HG03064 (cell line): Measurements from ENCODE around the gene SFMBT1.

ENCODE experiments used
- ATAC-seq: cut with Tn5 transposase; IDR thresholded peaks from one replicate; pipeline ENCODE4 v1.9.1; 2021; ENCODE audit warnings: low read depth; ENCODE audit not compliant: unreplicated experiment

SFMBT1 gene

DNA sequence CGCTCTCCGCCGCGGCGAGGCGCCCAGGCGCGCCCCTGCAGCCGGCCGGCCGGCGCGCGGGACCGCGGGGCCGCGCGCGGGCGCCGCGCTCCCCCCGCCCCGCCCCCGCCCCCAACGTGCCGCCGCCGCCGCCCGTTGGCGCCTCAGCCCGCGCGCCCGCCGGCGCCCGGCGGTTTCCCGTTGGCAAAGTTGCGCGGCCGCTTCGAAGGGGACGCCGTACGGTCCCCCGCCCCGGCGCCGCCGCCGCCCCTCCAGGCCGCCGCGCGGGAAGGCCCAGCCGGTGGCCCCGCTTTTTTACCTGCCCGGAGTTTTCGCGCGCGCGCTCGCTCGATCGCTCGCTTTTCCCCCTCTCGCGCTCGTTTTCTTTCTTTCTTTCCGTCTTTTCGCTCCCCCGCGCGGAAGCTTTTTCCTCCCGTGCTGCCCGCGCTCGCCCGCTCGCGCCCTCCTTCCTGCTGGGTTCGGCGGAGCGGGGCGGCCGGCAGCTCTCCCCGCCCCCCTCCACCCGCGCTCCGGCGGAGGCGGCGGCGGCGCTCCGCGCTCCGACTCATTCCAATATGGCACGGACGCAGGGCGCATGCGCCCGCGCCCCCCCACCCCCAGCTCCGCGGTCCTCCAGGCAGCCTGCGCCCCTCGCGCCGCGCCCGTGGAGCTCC lies at the start of gene SFMBT1:
Gene SFMBT1, minus strand, starts transcription at position 556 of the 653 bp plus-strand sequence. CDS start 76,945 bp downstream, outside the sequence.
- ATAC-seq, result peak; percentile 51

- no peak for ATAC-seq
These were observed 47.1 kb upstream of the SFMBT1 start for GRCh38 chr3:53092942-53093341.

- no peak for ATAC-seq
These were observed 46.3 kb upstream of the SFMBT1 start for GRCh38 chr3:53092216-53092615.

GRCh38 chr3:53091011-53091410 lies 45.1 kb upstream of the SFMBT1 start:
- no peak for ATAC-seq

- no peak for ATAC-seq
These were observed 43.6 kb upstream of the SFMBT1 start for GRCh38 chr3:53089511-53089910.

DNA sequence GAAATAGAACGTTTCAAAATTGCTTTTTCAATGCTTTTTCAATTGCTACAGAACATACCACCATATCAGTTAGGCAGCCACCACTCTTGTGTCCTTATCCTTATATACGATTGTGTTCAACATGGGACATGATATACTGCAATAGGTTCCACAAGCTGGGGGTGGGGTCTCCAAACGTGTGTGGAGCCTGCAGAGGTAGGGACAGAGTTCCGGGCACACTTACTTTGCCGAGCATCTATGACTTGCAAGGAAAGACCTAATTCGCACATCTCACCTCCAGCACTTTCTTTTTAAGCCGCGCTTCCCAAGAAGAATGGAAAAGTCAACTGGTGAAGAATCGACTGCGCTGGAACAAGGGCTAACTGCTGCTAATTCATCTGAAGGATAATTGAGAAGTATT lies 39.6 kb upstream of the SFMBT1 start:
- ATAC-seq, result no peak

GRCh38 chr3:53084310-53085001 lies 38.6 kb upstream of the SFMBT1 start:
- no peak for ATAC-seq

- ATAC-seq, result no peak
These were observed 38.1 kb upstream of the SFMBT1 start for GRCh38 chr3:53083949-53084309.

GRCh38 chr3:53083521-53083920 lies 37.6 kb upstream of the SFMBT1 start:
- ATAC-seq, result no peak

- no peak for ATAC-seq
These were observed 36.9 kb upstream of the SFMBT1 start for GRCh38 chr3:53082736-53083135.

- ATAC-seq, result no peak
These were observed 35.4 kb upstream of the SFMBT1 start for GRCh38 chr3:53081318-53081717.

GRCh38 chr3:53080612-53081205 lies 34.8 kb upstream of the SFMBT1 start:
- ATAC-seq, result no peak

DNA sequence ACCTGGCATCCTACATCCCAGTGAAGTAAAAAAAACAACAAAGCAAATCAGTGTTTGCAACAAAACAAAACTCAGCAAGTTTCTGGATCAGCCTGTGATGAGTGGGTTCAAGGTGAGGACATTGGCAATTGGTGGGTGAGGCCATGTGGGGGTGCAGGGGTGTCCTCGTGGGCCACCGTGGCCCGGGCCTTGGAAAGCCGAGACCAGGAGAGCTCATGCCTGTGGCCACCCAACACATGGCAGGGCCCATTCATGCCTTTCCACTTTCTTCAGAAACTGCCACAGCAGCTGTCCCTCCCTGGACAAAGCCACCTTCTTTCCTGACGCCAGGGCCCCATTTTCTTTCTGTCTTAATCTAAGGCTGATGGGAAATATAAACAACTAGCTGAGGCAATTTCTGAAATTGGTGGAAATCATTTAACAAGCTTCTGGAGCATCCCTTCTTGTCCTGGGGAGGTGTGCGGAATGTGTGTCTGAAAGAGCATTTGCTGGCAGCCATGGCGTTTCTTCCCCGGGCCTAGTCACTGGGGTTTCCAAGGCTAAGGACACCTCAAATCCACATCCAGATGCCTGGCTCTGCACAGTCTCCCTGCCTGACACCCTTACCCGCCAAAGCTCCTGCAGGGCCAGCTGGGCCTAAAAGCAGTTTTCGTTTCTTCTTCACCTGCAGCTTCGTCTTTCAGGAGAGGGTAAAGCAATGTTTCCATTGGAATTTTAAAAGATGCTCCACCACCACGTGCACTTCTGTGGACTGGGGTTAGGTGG lies 34.1 kb upstream of the SFMBT1 start:
- no peak for ATAC-seq

- no peak for ATAC-seq
These were observed 33.3 kb upstream of the SFMBT1 start for GRCh38 chr3:53079147-53079546.

DNA sequence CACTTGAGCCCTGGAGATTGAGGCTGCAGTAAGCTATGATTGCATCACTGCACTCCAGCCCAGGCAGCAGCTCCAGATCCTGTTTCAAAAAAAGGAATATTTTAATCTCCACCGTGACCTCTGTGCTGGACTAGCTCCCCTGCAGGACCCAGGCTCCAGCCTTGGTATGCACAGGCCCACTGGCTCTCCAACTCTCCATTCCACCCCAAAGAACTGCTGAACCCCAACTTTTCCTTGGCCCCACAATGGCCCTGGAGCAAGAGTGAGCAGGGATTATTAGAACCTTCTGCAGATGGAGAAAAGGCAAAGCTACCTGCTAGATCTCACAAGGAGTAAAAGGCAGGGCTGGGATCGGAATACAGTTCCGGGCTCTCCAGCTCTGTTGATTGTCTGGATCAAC lies 32.8 kb upstream of the SFMBT1 start:
- no peak for ATAC-seq

- ATAC-seq, result no peak
These were observed 31.8 kb upstream of the SFMBT1 start for GRCh38 chr3:53077476-53078220.

DNA sequence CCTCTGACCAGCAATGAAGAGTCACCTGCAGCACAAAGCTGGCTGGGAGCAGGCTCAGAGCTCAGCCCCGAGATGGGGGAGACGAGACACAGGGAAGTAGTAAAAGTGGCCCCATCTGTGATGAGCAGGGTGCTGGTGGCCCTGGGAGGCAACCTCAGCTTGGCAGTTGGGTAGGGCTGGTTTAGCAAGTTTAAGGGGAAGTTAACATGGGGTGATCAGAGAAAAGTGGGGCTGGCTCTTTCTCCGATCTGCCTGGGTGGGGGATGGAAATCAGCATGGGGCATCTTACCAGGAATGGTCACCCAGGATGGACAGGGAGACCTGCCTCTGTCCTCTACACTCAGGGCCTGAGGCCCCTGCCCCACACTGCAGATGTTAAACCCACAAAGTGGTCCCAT lies 29.9 kb upstream of the SFMBT1 start:
- no peak for ATAC-seq

DNA sequence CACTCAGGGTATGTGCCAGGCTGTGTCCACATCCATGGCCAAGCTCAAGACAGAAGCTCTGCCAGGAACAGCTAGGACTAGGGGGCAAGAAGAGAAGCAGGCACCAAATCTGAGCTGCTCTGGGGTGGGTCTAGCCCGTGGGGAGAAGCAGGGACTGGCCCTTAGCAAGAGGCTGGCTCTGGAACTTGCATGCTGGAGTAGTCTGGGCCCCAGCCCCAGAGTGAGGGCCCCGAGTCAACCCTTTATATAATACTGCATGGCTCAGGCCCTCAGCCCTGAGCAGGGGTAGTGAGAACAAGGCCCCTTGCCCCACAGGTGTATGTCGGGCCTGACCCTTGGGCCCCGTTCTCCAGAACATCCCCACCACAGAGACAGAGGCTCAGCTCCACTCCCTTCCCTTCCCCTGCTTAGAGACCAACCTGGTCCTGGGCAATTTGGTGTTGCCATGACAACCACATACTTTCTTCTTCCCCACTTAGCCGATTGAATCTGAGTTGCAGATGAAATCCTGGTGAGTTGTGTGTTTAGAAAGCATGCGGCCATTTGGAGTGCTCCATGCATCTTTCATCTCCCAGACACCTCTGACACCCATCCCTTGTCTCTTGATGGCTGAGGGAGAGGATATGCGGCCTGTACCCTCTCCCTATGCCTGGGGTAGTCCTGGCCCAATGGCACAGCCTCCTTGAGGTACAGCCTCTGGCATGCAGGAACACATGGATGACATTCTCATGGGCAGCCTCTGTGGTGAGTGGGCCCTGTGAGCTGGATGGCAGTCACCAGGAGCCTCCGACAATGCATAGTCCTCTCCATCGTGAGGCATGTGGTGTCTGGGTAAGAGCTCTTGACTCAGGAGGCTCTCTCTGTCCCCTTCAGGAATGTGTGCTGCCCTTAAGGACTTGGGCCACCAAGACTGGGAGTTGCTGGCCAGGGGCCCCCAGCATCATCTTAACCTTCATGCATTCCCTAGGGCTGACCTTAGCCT lies 29.2 kb upstream of the SFMBT1 start:
- ATAC-seq, result no peak

GRCh38 chr3:53074366-53074696 lies 28.5 kb upstream of the SFMBT1 start:
- ATAC-seq, result no peak
